Liver (tissue), 3 donors: ENCODE results near the gene CEMIP.

Experiments used
- CTCF ChIP-seq: fragments of 150-350 bp; IDR thresholded peaks from 2 replicates; pipeline ENCODE4 v1.5.1; 2017; ENCODE audit warnings: improper control_type of control experiment, low read depth, low read length; ENCODE audit not compliant: missing input control
- EGR1 ChIP-seq, 2 donors: IDR thresholded peaks; 2 replicates each; pipeline ENCODE4 v1.6.1; 2016 to 2018; ENCODE audit warnings: antibody characterized with exemption in 2 of 2, low read depth in 2 of 2
- FOXA1 ChIP-seq: IDR thresholded peaks from 2 replicates; pipeline ENCODE4 v1.6.1; 2016; ENCODE audit warnings: antibody characterized with exemption
- FOXA2 ChIP-seq: IDR thresholded peaks from 2 replicates; pipeline ENCODE4 v1.6.1; 2016; ENCODE audit warnings: antibody characterized with exemption
- GABPA ChIP-seq, 2 donors: IDR thresholded peaks in 1 of 2; conservative IDR thresholded peaks in 1 of 2; 2 replicates each; pipeline ENCODE4 v1.6.1; 2016; ENCODE audit warnings: antibody characterized with exemption in 2 of 2, mild to moderate bottlenecking in 1 of 2, moderate library complexity in 1 of 2
- HNF4G ChIP-seq: IDR thresholded peaks from 2 replicates; pipeline ENCODE4 v1.6.1; 2016; ENCODE audit warnings: antibody characterized with exemption
- MAX ChIP-seq: IDR thresholded peaks from 2 replicates; pipeline ENCODE4 v1.6.1; 2016; ENCODE audit warnings: antibody characterized with exemption
- RAD21 ChIP-seq, 2 donors: IDR thresholded peaks; 2 replicates each; pipeline ENCODE4 v1.6.1; 2016; ENCODE audit warnings: antibody characterized with exemption in 2 of 2, mild to moderate bottlenecking in 2 of 2
- SP1 ChIP-seq: IDR thresholded peaks from 2 replicates; pipeline ENCODE4 v1.6.1; 2018; ENCODE audit warnings: antibody characterized with exemption, mild to moderate bottlenecking
- TAF1 ChIP-seq: conservative IDR thresholded peaks from 2 replicates; pipeline ENCODE4 v1.6.1; 2016; ENCODE audit warnings: antibody characterized with exemption, mild to moderate bottlenecking
- YY1 ChIP-seq: IDR thresholded peaks from 2 replicates; pipeline ENCODE4 v1.6.1; 2016; ENCODE audit warnings: antibody characterized with exemption, mild to moderate bottlenecking
- TF ChIP-seq, protein P1 (sequence below): IDR thresholded peaks from 2 replicates; pipeline ENCODE4 v1.6.1; 2016; ENCODE audit warnings: antibody characterized with exemption
- TF ChIP-seq, protein P2 (sequence below): IDR thresholded peaks from 2 replicates; pipeline ENCODE4 v1.6.1; 2016; ENCODE audit warnings: antibody characterized with exemption, mild to moderate bottlenecking
- donor health status: healthy.
- donor health status: healthy.

DNA sequence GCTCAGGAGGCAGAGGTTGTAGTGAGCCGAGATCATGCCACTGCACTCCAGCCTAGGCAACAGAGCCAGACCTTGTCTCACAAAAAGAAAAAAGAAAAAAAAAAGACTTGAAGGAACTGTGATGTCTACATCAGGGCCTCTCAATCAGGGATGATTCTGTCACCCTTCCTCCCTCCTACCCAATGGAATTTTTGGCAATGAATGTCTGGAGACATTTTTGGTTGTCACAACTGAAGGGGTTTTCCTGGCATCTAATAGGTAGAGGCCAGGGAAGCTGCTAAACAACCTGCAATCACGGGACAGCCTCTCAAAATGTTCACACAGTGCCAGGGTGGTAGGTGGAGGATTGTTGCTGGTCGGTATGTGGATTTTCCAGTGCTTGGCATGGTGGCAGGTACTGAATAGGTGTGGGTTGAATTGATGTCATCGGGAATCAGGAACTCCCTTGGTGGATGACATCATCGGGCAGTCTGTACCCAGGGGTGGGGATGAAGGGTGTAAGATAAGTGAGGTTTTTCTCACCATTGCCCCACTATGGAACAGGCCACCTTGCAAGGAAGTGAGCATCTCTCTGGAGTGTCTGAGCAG is 139.1 kb downstream of the CEMIP start:
- TF ChIP-seq MAX (no peak), CTCF (no peak), RAD21 (IDR thresholded peaks at IDR 0.05) (no peak), YY1 (no peak), GABPA (IDR thresholded peaks at IDR 0.05 in 1 of 2, conservative IDR thresholded peaks at IDR 0.05 in 1 of 2) (no peak), SP1 (no peak), HNF4G (no peak), EGR1 (IDR thresholded peaks at IDR 0.05; ENCODE audit: low read depth in 2 of 2) (no peak), FOXA1 (no peak), FOXA2 (no peak), TAF1 (no peak)
- TF ChIP-seq, protein P1, sequence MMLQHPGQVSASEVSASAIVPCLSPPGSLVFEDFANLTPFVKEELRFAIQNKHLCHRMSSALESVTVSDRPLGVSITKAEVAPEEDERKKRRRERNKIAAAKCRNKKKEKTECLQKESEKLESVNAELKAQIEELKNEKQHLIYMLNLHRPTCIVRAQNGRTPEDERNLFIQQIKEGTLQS, result no peak
- TF ChIP-seq, protein P2, sequence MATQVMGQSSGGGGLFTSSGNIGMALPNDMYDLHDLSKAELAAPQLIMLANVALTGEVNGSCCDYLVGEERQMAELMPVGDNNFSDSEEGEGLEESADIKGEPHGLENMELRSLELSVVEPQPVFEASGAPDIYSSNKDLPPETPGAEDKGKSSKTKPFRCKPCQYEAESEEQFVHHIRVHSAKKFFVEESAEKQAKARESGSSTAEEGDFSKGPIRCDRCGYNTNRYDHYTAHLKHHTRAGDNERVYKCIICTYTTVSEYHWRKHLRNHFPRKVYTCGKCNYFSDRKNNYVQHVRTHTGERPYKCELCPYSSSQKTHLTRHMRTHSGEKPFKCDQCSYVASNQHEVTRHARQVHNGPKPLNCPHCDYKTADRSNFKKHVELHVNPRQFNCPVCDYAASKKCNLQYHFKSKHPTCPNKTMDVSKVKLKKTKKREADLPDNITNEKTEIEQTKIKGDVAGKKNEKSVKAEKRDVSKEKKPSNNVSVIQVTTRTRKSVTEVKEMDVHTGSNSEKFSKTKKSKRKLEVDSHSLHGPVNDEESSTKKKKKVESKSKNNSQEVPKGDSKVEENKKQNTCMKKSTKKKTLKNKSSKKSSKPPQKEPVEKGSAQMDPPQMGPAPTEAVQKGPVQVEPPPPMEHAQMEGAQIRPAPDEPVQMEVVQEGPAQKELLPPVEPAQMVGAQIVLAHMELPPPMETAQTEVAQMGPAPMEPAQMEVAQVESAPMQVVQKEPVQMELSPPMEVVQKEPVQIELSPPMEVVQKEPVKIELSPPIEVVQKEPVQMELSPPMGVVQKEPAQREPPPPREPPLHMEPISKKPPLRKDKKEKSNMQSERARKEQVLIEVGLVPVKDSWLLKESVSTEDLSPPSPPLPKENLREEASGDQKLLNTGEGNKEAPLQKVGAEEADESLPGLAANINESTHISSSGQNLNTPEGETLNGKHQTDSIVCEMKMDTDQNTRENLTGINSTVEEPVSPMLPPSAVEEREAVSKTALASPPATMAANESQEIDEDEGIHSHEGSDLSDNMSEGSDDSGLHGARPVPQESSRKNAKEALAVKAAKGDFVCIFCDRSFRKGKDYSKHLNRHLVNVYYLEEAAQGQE, result no peak
